HG03064 (cell line): ENCODE data around the gene ADARB1.

Source experiments
- ATAC-seq: cut with Tn5 transposase; IDR thresholded peaks from one replicate; pipeline ENCODE4 v1.9.1; 2021; ENCODE audit warnings: low read depth; ENCODE audit not compliant: unreplicated experiment

Gene ADARB1

DNA sequence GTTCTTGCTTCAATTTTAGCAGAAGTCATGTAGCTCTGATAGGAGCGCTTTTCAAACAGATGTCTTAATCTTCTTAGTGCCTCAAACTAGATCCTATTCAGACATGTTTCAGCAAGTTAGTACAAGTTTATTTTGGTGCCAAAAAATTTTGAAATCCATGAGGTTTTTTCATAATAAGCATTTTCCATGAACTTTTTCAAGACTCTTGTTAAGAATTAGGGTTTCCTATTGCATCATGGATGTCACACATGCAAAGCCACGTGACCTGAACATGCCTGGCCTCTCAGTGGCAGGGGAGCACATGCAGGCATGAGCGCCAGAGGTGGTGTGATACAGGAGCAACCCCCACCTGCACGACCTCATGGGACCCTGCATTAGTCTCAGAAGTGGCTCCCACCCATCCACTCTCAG lies 145.7 kb downstream of the ADARB1 start:
- no peak for ATAC-seq

DNA sequence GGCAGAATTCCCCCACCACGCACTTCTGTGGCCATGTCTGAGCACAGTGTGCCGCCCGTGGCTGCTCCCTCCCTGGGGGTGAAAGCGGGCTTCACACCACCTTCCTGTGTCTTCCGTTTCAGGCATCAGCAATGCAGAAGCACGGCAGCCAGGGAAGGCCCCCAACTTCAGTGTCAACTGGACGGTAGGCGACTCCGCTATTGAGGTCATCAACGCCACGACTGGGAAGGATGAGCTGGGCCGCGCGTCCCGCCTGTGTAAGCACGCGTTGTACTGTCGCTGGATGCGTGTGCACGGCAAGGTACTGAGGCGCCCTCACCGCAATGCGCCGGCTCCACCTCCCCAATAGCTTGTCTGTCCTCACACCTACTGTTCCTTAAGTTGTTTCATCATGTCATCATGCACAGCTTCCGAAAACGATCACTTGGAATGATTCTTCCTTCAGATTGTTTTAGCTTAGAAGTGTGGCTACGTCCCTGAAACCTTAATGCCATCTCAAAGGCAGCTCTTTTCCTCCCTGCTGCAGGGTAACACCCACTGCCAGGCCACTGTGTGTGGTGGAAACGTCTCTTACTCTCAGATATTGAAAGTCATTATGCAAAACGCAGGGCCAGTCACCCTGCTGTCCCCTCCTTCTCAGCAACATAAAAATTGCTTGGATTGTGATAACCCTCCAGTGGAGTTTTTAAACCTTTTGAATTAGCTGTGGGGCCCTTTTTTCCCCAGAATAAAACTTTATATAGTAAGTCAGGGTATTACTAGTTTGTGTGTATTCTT lies 146.5 kb downstream of the ADARB1 start:
- ATAC-seq: no peak

DNA sequence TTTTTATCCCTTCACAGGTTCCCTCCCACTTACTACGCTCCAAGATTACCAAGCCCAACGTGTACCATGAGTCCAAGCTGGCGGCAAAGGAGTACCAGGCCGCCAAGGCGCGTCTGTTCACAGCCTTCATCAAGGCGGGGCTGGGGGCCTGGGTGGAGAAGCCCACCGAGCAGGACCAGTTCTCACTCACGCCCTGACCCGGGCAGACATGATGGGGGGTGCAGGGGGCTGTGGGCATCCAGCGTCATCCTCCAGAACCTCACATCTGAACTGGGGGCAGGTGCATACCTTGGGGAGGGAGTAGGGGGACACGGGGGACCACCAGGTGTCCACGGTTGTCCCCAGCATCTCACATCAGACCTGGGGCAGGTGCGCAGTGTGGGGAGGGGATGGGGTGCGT lies 147.6 kb downstream of the ADARB1 start:
- no peak for ATAC-seq

DNA sequence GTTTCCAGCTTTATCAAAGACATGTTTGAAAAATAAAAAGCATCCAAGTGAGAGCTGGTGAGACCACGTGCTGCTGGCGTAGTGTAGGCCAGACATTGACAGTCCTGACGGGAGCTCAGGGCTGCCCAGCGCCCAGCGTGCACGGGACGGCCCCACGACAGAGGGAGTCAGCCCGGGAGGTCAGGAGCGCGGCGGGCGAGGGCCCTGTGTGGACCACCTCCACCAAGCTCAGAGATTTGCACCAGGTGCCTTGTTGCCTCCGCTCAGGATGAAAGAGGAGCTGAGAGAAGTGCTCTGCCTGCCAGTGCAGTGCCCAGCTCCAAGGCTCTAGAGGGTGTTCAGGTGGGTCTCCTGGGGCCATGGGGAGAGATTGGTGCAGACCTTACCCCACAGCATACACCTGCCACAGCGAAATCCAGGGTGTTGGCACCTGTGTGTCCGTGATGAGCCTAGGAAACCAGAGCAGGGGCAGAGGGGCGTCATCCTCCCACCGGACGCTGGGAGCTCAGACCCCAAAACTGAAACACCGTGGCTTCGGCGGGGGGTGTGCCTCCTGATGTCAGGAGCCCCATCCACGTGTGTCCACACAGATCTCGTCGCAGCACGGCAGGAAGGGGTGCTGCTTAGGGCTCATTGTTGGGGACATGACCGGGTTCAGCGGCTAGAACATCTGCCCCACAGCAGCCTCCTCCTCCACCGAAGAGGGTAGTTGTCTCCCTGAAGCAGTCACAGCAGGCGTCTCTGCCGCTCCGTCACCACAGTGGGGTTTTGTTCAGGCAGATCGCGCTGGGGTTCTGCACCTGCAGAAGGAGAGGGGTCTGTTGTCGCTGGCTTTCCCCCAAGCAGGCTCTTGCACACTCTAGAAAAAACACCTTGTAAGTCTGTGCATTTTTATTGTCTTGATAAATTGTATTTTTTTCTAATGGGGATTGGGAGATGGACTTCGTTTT lies 149.1 kb downstream of the ADARB1 start:
- no peak for ATAC-seq

DNA sequence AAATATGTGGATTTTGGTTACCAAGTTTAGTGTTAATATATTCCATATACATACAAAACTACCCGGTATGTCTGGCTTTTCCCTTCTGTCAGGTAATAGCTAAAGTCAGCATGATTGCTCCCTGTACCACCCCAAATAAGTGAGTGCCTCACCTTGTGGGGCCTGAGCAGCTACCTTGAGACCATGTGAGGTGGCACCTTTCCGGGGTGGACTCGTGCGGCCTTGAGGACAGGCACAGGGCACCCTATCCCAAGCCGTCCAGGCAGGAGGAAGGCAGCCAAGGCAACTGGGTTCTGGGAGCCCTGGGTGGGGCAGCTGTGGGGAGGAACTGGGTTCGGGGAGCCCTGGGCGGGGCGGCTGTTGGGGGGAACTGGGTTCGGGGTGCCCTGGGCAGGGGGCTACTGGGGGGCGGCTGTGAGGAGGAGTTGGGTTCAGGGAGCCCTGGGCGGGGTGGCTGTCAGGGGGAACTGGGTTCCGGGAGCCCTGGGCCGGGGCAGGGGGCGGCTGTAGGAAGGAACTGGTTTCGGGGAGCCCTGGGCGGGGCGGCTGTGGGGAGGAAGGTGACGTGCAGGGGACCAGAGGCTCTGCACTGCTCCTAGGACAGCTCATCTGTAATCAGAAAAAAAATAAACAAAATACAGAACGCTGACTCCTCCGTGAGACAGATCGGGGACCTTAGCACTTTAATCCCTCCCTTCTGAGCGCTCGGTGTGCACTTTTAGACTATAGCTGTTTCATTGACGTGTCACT lies 150.0 kb downstream of the ADARB1 start:
- no peak for ATAC-seq

DNA sequence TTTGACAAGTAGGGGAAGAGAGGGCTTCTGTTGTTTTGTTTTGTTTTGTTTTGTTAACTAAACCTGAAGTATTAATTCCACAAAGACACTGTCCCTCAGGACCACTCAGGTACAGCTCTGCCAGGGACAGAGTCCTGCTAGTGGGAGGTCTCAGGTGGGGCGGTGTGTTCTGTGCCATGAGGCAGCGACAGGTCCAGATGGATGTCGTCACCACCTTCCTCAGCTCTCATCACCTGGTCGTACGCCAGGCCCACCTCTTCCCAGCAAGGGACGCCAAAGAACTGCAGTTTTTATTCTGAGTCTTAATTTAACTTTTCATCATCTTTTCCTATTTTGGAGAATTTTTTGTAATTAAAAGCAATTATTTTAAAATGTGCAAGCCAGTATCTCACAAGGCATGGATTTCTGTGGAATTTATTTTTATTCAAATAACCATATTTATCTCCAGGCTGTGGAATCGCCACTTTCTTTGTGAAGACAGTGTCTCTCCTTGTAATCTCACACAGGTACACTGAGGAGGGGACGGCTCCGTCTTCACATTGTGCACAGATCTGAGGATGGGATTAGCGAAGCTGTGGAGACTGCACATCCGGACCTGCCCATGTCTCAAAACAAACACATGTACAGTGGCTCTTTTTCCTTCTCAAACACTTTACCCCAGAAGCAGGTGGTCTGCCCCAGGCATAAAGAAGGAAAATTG lies 150.8 kb downstream of the ADARB1 start:
- no peak for ATAC-seq

DNA sequence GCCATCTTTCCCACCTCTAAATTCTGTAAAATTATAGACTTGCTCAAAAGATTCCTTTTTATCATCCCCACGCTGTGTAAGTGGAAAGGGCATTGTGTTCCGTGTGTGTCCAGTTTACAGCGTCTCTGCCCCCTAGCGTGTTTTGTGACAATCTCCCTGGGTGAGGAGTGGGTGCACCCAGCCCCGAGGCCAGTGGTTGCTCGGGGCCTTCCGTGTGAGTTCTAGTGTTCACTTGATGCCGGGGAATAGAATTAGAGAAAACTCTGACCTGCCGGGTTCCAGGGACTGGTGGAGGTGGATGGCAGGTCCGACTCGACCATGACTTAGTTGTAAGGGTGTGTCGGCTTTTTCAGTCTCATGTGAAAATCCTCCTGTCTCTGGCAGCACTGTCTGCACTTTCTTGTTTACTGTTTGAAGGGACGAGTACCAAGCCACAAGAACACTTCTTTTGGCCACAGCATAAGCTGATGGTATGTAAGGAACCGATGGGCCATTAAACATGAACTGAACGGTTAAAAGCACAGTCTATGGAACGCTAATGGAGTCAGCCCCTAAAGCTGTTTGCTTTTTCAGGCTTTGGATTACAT lies 151.5 kb downstream of the ADARB1 start:
- ATAC-seq: no peak

DNA sequence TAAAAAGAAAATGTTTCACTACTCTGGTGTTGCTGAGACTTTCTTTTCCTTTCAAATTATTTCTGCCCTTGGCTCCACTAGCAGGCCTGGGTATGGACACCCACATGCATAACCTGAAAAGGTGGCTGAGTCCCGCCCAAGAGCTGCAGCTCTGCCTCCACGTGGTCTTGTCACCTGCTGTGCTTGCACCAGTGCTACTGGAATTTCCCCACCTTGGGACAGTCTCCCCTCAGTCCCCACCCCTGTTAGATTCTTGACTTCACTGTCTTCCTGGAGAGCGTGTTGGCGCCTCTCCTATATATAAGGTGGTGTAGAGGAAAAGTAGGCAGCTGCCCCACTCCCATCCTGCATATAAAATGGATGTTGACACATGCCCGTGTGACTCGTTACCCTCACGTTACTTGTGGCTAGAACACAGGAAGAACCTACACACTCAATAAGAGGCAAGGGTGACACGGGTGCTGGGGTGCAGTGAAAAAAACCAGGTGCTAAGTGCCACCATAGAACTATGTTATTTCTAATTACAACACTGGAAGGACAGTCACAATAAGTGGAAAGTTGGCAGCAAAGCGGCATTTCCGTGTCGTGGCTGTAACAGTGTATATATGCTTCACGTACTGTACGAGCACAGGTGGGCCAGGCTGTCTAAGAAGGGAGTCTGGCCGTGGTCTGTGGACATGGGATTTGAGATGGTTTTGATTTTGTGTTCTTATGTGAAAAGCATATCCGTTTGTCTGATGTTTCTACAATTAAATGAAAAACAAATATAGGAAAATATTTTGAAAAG lies 152.4 kb downstream of the ADARB1 start:
- ATAC-seq: no peak

DNA sequence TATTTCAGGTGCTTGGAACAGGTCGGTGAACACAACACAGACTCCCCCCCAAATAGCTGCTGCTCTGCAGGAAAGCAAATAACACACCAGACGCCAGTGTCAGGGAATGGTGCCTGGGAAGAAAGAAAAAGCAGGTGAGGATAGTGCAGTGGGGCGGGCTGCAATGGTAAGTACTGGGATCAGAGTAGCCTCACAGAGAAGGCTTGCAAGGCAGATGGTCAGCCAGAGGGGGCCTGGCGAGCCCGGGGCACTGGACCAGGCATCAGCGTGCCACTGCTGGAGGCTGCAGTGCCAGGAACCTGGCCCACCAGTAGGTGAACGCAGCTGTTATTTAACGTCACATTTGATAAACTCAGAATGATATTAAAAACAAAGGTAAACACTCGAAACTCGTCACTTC lies 153.4 kb downstream of the ADARB1 start:
- no peak for ATAC-seq

DNA sequence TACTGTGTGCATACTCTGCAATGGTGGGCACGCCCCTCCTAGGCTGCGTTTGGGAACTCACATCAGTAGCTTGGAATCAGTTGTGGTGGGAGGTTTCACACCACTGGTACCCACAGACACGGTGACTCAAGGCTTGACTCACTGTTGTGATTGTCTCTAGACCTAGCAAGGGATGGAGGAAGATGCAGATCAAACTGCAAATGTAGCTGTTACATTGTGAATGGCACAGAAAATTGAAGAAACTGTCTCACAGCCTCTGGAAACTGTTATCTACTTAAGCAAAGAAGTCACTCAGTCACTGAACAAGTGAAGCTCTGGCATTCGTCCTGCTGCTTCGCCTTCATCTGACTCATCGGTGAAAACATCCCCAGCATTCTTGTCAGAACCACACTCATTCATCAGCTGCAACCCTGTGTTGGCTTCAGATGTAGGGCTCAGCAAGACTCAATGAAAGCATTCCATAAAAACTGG lies 153.8 kb downstream of the ADARB1 start:
- no peak for ATAC-seq

DNA sequence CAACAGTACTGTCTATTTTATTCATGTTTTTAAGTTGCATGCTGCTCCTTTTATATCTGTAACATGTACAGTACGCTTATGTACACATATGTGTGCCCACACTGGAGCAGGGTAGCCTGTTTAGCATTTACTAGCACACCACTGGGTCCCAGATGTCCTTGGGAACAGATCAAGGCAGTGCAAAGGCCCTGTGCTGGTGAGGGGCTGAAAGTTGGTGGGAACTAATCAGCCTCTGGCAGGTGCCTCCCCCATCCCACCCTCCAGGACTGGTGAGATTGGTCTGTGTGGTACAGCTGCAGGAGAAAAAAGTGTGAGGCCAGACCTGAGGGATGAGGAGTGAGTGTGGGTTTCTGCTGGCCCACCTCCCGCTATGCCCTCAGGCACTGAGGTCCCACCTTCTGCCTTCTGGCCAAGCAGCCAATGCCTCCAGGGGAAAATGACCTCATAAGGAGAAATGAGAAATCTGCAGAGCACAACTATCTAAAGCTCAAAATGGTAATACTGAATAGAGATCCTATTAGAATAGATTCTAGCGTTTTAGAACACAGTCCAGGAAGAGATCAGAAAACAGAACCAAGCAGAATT lies 154.4 kb downstream of the ADARB1 start:
- ATAC-seq: no peak

DNA sequence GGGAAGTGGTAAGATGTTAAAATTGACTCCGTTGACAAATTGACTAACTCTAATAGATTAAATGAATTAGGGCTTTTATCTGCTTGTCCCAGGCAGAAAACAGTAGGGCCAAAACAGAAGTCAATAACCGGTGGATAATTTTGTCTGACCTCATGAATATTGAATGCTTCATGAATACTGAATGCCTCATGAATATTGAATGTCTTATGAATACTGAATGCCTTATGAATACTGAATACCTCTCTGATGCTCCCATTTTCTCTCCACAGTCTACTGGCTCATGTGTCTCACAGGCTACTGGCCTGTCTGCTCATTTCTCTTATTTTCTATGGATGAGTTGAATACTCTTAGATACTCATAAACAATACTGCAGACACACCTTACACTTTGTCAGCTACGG lies 157.3 kb downstream of the ADARB1 start:
- ATAC-seq: no peak

DNA sequence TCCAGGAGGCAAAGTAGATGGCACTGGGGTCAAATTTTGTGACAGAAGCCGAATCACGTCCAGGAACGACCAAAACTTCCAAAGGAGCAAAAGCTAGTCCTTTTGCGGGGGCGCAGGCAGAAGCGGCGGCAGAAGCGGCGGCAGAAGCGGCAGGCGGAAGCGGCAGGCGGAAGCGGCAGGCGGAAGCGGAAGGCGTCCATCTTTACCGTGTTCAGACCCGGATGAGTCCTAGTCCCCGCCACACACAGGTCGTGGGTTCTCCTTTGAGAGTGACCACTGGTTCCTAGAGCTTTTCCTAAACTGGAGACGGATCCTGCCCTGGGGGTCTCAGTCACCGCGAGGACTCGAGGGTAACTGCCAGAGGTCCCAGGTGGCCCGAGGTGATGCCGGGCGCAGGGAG lies 159.7 kb downstream of the ADARB1 start:
- ATAC-seq: no peak

DNA sequence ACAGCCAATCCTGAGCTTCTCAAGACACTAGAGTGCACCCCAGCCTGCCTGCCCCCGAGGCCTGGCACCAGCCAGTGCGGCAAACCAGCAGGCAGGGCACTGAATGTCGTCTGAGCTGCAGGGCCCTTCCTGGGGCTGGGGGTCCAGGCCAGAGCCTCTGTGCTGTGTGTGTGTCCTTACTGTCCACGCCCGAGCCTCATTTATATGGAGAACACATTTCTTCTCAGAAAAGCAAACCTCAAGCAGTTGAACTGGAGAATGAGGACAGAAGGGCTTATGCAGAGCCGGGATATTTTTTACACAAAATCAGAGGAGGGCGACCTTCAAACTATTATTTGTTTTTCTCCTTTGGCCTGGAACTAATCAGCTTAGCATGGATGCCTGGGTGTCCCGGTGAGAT lies 160.6 kb downstream of the ADARB1 start:
- no peak for ATAC-seq

DNA sequence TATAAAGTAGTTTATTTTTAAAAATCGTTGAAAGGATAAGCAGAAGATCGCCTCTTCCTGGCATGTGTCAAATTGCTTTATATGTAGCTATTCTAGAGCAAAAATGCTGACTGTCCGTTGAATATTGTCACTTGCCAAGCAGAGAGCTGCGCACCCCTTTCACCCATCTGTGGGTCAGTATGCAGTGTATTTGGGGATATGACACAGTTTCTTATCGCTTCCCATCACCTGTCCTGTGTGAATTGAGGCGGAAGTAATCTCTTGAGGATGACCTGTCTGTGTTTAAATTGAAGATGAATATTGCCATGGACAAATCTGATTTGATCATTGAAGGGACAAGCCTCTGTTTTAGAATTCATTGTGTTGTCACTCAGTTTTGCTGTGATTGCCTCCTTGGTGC lies 161.1 kb downstream of the ADARB1 start:
- no peak for ATAC-seq

DNA sequence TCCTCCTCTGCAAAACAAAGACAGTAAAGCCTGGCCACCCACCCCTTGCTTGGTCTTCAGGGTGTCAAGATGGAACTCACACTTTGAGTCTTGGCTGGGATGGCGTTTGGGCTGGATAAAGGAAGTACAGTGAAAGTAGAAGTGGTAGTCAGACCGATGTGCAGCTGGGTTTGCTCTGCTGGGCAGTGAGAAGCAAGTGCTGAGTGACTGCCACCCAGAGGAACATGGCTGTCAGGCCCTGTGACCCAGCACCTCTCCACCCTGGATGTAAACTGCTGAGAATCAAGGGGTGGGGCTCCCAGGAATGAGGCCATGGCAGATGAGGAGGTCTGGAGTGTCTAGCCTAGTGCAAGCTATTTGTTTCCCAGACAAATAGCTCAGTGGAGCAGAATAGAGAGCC lies 162.1 kb downstream of the ADARB1 start:
- no peak for ATAC-seq

DNA sequence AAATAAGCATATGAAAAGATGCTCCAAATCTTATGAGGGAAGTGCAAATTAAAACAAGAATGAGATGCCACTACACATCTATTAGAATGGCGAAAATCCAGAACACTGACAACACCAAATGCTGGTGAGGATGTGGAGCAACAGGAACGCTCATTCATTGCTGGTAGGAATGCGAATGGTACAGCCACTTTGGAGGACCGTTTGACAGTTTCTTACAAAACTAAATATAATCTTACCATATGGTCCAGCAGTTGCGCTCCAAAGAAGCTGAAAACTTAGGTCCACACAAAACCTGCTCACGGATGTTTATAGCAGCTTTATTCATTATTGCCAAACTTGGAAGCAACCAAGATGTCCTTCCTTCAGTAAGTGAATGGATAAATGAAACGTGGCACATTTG lies 163.0 kb downstream of the ADARB1 start:
- no peak for ATAC-seq

DNA sequence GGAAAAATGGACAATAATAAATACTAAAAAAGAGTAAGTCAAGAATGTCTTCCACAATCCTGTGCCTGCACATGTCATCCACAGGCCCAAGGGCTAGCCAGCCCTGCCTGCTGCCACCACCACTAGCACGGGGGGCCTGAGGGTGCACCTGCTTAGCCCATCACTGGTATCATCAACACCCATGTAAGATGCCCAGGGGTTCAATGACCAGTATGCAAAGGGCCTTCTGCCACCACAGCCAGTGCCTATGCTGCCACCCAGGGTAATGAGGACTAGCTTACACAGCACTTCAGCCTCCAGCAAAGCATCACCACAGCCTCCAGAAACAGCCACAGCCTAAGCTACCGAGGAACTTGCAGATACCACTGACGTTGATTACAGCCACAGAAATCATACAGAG lies 167.0 kb downstream of the ADARB1 start:
- no peak for ATAC-seq

DNA sequence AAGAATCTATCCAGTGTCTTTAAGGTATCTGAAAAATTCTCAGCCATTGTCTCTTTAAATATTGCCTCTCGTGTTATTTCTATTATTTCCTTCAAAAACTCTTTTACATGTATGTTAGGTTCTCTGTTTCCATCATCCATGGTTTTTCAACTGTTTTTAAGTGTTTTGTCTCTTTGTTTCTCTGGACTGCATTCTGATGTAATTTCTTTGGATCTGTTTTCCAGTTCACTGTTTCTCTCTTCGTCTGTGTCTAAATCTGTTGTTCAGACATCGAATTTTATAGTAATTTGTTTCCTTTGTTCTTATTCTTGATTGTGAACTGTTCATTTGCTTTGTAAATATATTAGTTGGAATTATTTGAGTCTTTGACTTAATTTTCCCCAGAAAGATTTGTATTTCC lies 169.2 kb downstream of the ADARB1 start:
- ATAC-seq: no peak
